ENCODE data around the gene CLPTM1. TPM values are rescaled to one million over a fixed set of nuclear protein-coding genes. Genes with fewer than 3 reads are reported as not detected.

CLPTM1 gene
- total RNA-seq, 1 experiment from 2014 or later: 44.9 TPM

DNA sequence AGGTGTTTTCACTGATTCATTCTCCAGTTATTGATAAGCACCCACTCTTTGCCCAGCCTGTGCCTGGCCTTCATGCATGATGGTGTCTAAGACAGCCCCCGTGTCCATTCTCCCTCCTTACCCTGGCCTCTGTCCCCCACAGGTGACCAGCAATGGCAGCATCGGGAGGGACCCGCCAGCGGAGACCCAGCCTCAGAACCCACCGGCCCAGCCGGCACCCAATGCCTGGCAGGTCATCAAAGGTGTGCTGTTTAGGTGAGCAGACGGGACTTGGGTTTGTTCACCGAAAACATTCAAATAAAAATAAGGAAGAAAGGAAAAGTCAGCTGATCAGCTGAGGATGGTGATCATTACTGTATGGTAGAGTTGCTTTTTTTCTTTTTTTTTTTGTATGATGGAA lies 6.6 kb downstream of the CLPTM1 start:
- ATAC-seq: no peak
- Histone ChIP-seq H3K4me3 (ENCODE audit: low read length) (no peak overlapping the region), H3K36me3 (ENCODE audit: low read depth, low read length) (peaks cover 14% of the 10 kb centered on the region; the same call in 1 of the 2 replicates), H3K9me3 (ENCODE audit: low read length) (no peaks in the 10 kb centered on the region), H2AFZ (ENCODE audit: low read length) (no peak overlapping the region), H3K9me2 (replicated peaks; ENCODE audit: low read length) (no peaks in the 10 kb centered on the region), H4K20me1 (ENCODE audit: low read length) (peaks cover 15% of the 10 kb centered on the region; the same call in 1 of the 2 replicates), H3K4me2 (ENCODE audit: low read length) (no peak overlapping the region), H3K79me2 (ENCODE audit: low read length) (peaks cover 46% of the 10 kb centered on the region), H3F3A (ENCODE audit: low read length, unreplicated experiment) (no peaks in the 10 kb centered on the region), H3K27me3 (ENCODE audit: low read length) (no peaks in the 10 kb centered on the region), H3K9ac (ENCODE audit: low read length) (no peak overlapping the region), H3K4me1 (ENCODE audit: insufficient read depth, low read length) (peaks cover 4% of the 10 kb centered on the region; the same call in 1 of the 2 replicates), H3K27ac (ENCODE audit: low read length) (no peak overlapping the region)
- DNase-seq: no peak
- intact Hi-C loops (cut with micrococcal nuclease): no loop called here
- ChIA-PET POLR2A (ENCODE audit: unreplicated experiment) (no interaction called here), CTCF (no interaction called here)
- TF ChIP-seq EZH2 (IDR thresholded peaks at IDR 0.05; ENCODE audit: low read length, unreplicated experiment) (no peak), EZH2phosphoT487 (IDR thresholded peaks at IDR 0.05; ENCODE audit: borderline replicate concordance, low read length) (no peak)
- TF ChIP-seq, protein P1, sequence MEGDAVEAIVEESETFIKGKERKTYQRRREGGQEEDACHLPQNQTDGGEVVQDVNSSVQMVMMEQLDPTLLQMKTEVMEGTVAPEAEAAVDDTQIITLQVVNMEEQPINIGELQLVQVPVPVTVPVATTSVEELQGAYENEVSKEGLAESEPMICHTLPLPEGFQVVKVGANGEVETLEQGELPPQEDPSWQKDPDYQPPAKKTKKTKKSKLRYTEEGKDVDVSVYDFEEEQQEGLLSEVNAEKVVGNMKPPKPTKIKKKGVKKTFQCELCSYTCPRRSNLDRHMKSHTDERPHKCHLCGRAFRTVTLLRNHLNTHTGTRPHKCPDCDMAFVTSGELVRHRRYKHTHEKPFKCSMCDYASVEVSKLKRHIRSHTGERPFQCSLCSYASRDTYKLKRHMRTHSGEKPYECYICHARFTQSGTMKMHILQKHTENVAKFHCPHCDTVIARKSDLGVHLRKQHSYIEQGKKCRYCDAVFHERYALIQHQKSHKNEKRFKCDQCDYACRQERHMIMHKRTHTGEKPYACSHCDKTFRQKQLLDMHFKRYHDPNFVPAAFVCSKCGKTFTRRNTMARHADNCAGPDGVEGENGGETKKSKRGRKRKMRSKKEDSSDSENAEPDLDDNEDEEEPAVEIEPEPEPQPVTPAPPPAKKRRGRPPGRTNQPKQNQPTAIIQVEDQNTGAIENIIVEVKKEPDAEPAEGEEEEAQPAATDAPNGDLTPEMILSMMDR (conservative IDR thresholded peaks at IDR 0.05; ENCODE audit: low read depth, low read length): no peak
- BruUV-seq (replicated peaks): no TSS peak

- CTCF ChIA-PET: no interaction called here
- no peak overlapping the region for H3K4me3 ChIP-seq (ENCODE audit: low read length)
Measured at GRCh38 chr19:44968118-44968517, 12.9 kb downstream of the CLPTM1 start.

DNA sequence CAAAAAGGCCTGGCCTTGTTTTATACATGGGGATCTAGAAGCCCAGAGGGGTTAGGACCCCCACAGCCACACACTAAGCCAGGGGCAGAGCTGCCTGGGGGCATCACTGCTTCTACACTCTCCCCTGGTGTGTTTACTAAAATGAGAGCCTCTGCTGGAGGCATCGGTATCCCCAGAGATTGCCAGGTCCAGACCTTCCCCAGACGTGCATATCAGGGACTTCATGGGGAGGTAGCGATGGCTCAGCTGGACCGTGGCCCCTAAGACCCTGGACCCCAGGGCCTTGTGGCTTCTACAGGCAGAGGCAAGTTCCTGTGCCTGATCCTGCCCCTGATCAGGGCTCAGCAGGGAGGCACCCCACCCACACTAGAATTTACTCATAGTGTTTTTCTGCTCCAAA lies 13.5 kb downstream of the CLPTM1 start:
- no peaks in the 10 kb centered on the region for H3K9me2 ChIP-seq (replicated peaks; ENCODE audit: low read length)
- no peaks in the 10 kb centered on the region for H3K79me2 ChIP-seq (ENCODE audit: low read length)
- no peak overlapping the region for H3K9ac ChIP-seq (ENCODE audit: low read length)

More at GRCh38 chr19:44968118-44968517, 12.9 kb downstream of the CLPTM1 start:
- no peaks in the 10 kb centered on the region for H3K79me2 ChIP-seq (ENCODE audit: low read length)
- H2AFZ ChIP-seq (ENCODE audit: low read length): no peak overlapping the region
- no peaks in the 10 kb centered on the region for H3K4me1 ChIP-seq (ENCODE audit: insufficient read depth, low read length)
- no peaks in the 10 kb centered on the region for H3F3A ChIP-seq (ENCODE audit: low read length, unreplicated experiment)
- no peaks in the 10 kb centered on the region for H3K27me3 ChIP-seq (ENCODE audit: low read length)
- no peak for ATAC-seq
- H3K9ac ChIP-seq (ENCODE audit: low read length): no peak overlapping the region
- no peak for DNase-seq
- POLR2A ChIA-PET (ENCODE audit: unreplicated experiment): no interaction called here
- no peak overlapping the region for H3K4me2 ChIP-seq (ENCODE audit: low read length)
- TF ChIP-seq, protein P1 (conservative IDR thresholded peaks at IDR 0.05; ENCODE audit: low read depth, low read length): no peak
- TF ChIP-seq EZH2 (IDR thresholded peaks at IDR 0.05; ENCODE audit: low read length, unreplicated experiment) (no peak), EZH2phosphoT487 (IDR thresholded peaks at IDR 0.05; ENCODE audit: borderline replicate concordance, low read length) (no peak)
- no TSS peak for BruUV-seq (replicated peaks)
- intact Hi-C loops (cut with micrococcal nuclease): no loop called here
- H3K36me3 ChIP-seq (ENCODE audit: low read depth, low read length): peaks cover 4% of the 10 kb centered on the region; the same call in 1 of the 2 replicates
- no peaks in the 10 kb centered on the region for H4K20me1 ChIP-seq (ENCODE audit: low read length)
- H3K27ac ChIP-seq (ENCODE audit: low read length): no peak overlapping the region
- H3K9me3 ChIP-seq (ENCODE audit: low read length): no peaks in the 10 kb centered on the region
- H3K9me2 ChIP-seq (replicated peaks; ENCODE audit: low read length): no peaks in the 10 kb centered on the region

More for the DNA sequence above, 13.5 kb downstream of the CLPTM1 start:
- intact Hi-C loops (cut with micrococcal nuclease): no loop called here
- Histone ChIP-seq H3K4me1 (ENCODE audit: insufficient read depth, low read length) (no peaks in the 10 kb centered on the region), H3K4me2 (ENCODE audit: low read length) (no peak overlapping the region), H3K27ac (ENCODE audit: low read length) (no peak overlapping the region), H3K27me3 (ENCODE audit: low read length) (no peaks in the 10 kb centered on the region), H3K9me3 (ENCODE audit: low read length) (no peaks in the 10 kb centered on the region), H4K20me1 (ENCODE audit: low read length) (no peaks in the 10 kb centered on the region), H3K36me3 (ENCODE audit: low read depth, low read length) (peaks cover 4% of the 10 kb centered on the region; the same call in 1 of the 2 replicates), H2AFZ (ENCODE audit: low read length) (no peak overlapping the region), H3K4me3 (ENCODE audit: low read length) (no peak overlapping the region), H3F3A (ENCODE audit: low read length, unreplicated experiment) (no peaks in the 10 kb centered on the region)
- DNase-seq (no peak), ATAC-seq (no peak)
- CTCF ChIA-PET: no interaction called here
- POLR2A ChIA-PET (ENCODE audit: unreplicated experiment): no interaction called here
- no peak for TF ChIP-seq EZH2phosphoT487 (IDR thresholded peaks at IDR 0.05; ENCODE audit: borderline replicate concordance, low read length)
- TF ChIP-seq EZH2 (IDR thresholded peaks at IDR 0.05; ENCODE audit: low read length, unreplicated experiment): no peak
- TF ChIP-seq, protein P1 (conservative IDR thresholded peaks at IDR 0.05; ENCODE audit: low read depth, low read length): no peak
- no TSS peak for BruUV-seq (replicated peaks)

All from PC-3 (cell line).